HepG2 (cell line): ENCODE results near the gene ADGRG6. TPM values are rescaled to one million over a fixed set of nuclear protein-coding genes. Genes with fewer than 3 reads are reported as not detected.
A peak's percentile ranks its signal among the peaks of the same experiment; 100 is the strongest.

Source experiments
- ATAC-seq: fragments of 200-7000 bp; cut with Tn5 transposase; 3 replicates; pipeline ENCODE4 v1.9.1; 2020; ENCODE audit warnings: mild to moderate bottlenecking, moderate library complexity
- BruUV-seq: library from RNA; stranded (reverse); fragments of 400-500 nt; replicated peaks from 2 replicates; lab custom pipeline; 2021; lab: Mats Ljungman, UMichigan
- CTCF ChIA-PET: fragments of 300-600 bp; formaldehyde crosslinking; extraction: SDS; loops from one replicate; lab custom pipeline; 2021; ENCODE audit warnings: low total read pairs, inconsistent platforms, low intra/inter-chr PET ratio; lab: Yijun Ruan, JAX
- POLR2A ChIA-PET: fragments of 350-600 bp; sonication (Branson Sonifier 250); formaldehyde crosslinking; loops from one replicate; lab custom pipeline; 2020; ENCODE audit warnings: antibody characterized with exemption, inconsistent platforms; lab: Yijun Ruan, JAX
- DNase-seq: peaks from one replicate; pipeline ENCODE4 v3.0.0-alpha.2; 2015; ENCODE audit warnings: low spot score
- FAIRE-seq: peaks from 3 replicates; lab custom pipeline; 2011; peaks lifted over from hg19 to GRCh38; lab: Jason Lieb, UNC
- H2AFZ ChIP-seq: one replicate; pipeline ENCODE4 v1.6.1; 2011; ENCODE audit warnings: low read length, inconsistent platforms
- H3K27ac ChIP-seq: fragments of 300-600 bp; 3 replicates; pipeline ENCODE4 v1.8.0; 2011; ENCODE audit warnings: mixed run types, mild to moderate bottlenecking, mixed read lengths, low read length, inconsistent platforms; ENCODE audit not compliant: insufficient read depth; ENCODE audit errors: extremely low read length
- H3K27me3 ChIP-seq, 2 experiments: fragments of 200-600 bp in 1 of 2; 2 replicates in 1 of 2; 3 replicates in 1 of 2; pipeline versions ENCODE4 v1.6.0 to v1.8.0; 2011; ENCODE audit warnings: low read length in 2 of 2, mild to moderate bottlenecking in 2 of 2, moderate library complexity in 2 of 2, inconsistent platforms in 1 of 2; ENCODE audit not compliant: insufficient read depth in 2 of 2, control insufficient read depth in 1 of 2
- H3K36me3 ChIP-seq, 2 experiments: fragments of 200-600 bp in 1 of 2; replicated peaks in 1 of 2; 2 replicates in 1 of 2; 3 replicates in 1 of 2; pipeline versions ENCODE4 v1.5.1 to v1.8.0; 2011; ENCODE audit warnings: low read length in 2 of 2, inconsistent platforms in 1 of 2; ENCODE audit not compliant: insufficient read depth in 2 of 2, control insufficient read depth in 1 of 2
- H3K4me1 ChIP-seq: 2 replicates; pipeline ENCODE4 v1.5.1; 2012; ENCODE audit warnings: low read length, inconsistent platforms; ENCODE audit not compliant: insufficient read depth
- H3K4me2 ChIP-seq: 2 replicates; pipeline ENCODE4 v1.6.0; 2011; ENCODE audit warnings: low read depth, low read length, inconsistent platforms
- H3K4me3 ChIP-seq, 3 experiments: fragments of 200-600 bp in 1 of 3; sonication (generic), shearing (Covaris generic) in 1 of 3; replicated peaks in 1 of 3; 2 replicates each; pipeline ENCODE4 v1.5.1; 2011 to 2016; ENCODE audit warnings: low read length in 3 of 3, inconsistent platforms in 2 of 3, low read depth in 2 of 3, mild to moderate bottlenecking in 2 of 3, control low read depth in 1 of 3, mixed read lengths in 1 of 3; ENCODE audit not compliant: insufficient read depth in 1 of 3
- H3K79me2 ChIP-seq: one replicate; pipeline ENCODE4 v1.6.1; 2011; ENCODE audit warnings: low read length, inconsistent platforms; ENCODE audit not compliant: insufficient read depth
- H3K9ac ChIP-seq: 2 replicates; pipeline ENCODE4 v1.6.0; 2011; ENCODE audit warnings: mild to moderate bottlenecking, low read depth, low read length, inconsistent platforms; ENCODE audit not compliant: insufficient read depth
- H3K9me3 ChIP-seq: 2 replicates; pipeline ENCODE4 v1.5.1; 2012; ENCODE audit warnings: mild to moderate bottlenecking, low read length
- H4K20me1 ChIP-seq: 2 replicates; pipeline ENCODE4 v1.6.0; 2011; ENCODE audit warnings: inconsistent platforms, mild to moderate bottlenecking, low read length, moderate library complexity; ENCODE audit not compliant: insufficient read depth
- KLF11 ChIP-seq: IDR thresholded peaks from 2 replicates; pipeline ENCODE4 v1.6.1; 2016; ENCODE audit warnings: missing compliant biosample characterization
- PHF8 ChIP-seq: sonication (generic); formaldehyde crosslinking; IDR thresholded peaks from 2 replicates; pipeline ENCODE4 v1.5.0; 2020; ENCODE audit warnings: missing genetic modification reagents
- RBM22 ChIP-seq: fragments of 200-400 bp; formaldehyde crosslinking; optimal IDR thresholded peaks from 2 replicates; pipeline ENCODE3; 2017; ENCODE audit warnings: mild to moderate bottlenecking, low read length, moderate library complexity
- STAG1 ChIP-seq: sonication (generic); formaldehyde crosslinking; IDR thresholded peaks from 2 replicates; pipeline ENCODE4 v1.4.0; 2020; ENCODE audit warnings: missing genetic modification reagents
- WGBS: methylation state at CpG from one replicate; pipeline ENCODE4 v1.1.6; 2017; ENCODE audit warnings: low lambda C conversion rate; 5-methylcytosine and 5-hydroxymethylcytosine counted together
- in situ Hi-C: cut with HindIII; loops from 2 replicates; pipeline ENCODE4 v1.10.0; 2017; ENCODE audit warnings: low pct_unique_long_range_greater_than_20kb; ENCODE audit not compliant: extremely low pct_ligation_motif_present
- intact Hi-C: fragments of 100-400 bp; cut with micrococcal nuclease; formaldehyde crosslinking; loops from one replicate; pipeline ENCODE4 v1.10.0; 2022; ENCODE audit not compliant: unreplicated experiment
- polyA plus RNA-seq, 8 experiments: library from polyadenylated mRNA; depleted of rRNA in 3 of 8; stranded (reverse) in 7 of 8; unstranded in 1 of 8; fragments of >200 nt; fragmentation: Illumina TruSeq in 4 of 8; extraction: Trizol in 4 of 8; gene quantifications; 2 replicates each; pipeline versions ENCODE4 v1.2.1 to v1.2.3, GENCODE V29; 2011 to 2016; ENCODE audit warnings: low read depth in 4 of 8, missing spikeins in 1 of 8, mixed read lengths in 1 of 8; ENCODE audit not compliant: insufficient read depth in 1 of 8
- total RNA-seq, 5 experiments: library from RNA; depleted of rRNA; stranded (reverse); fragments of >200 nt; fragmentation: Illumina TruSeq; extraction: Trizol; gene quantifications; 2 replicates each; pipeline ENCODE4 v1.2.3, GENCODE V29; 2016; ENCODE audit warnings: low read depth in 1 of 5
- TF ChIP-seq, protein P1 (sequence below): sonication (generic); formaldehyde crosslinking; IDR thresholded peaks from 2 replicates; pipeline ENCODE4 v1.4.0; 2020; ENCODE audit warnings: mild to moderate bottlenecking, missing genetic modification reagents

ADGRG6 gene
- total and polyA plus RNA-seq, 2 of the 13 experiments (the other 11 are each of a cell fraction or from before 2014, with no cell fraction given), result 129 to 249 TPM

DNA sequence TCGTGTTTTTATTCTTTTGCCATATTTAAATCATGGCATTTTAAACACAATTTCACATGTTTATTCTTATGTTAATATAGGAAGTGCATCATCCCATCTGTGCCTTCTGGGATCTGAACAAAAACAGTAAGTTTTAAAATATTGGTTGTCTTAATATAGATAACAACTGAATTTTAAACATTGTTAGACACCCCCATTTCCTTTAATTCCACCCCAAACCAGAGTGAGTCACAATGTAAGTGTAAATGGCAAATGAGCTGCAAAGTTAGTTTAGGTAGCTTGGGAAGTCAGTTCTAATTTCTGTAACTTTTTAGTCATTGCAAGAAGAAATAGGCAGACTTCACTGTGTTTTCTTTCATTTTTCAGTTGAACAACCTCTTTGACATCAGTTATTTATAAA, 108.0 kb downstream of the ADGRG6 start (continued):
- TF ChIP-seq, protein P1, sequence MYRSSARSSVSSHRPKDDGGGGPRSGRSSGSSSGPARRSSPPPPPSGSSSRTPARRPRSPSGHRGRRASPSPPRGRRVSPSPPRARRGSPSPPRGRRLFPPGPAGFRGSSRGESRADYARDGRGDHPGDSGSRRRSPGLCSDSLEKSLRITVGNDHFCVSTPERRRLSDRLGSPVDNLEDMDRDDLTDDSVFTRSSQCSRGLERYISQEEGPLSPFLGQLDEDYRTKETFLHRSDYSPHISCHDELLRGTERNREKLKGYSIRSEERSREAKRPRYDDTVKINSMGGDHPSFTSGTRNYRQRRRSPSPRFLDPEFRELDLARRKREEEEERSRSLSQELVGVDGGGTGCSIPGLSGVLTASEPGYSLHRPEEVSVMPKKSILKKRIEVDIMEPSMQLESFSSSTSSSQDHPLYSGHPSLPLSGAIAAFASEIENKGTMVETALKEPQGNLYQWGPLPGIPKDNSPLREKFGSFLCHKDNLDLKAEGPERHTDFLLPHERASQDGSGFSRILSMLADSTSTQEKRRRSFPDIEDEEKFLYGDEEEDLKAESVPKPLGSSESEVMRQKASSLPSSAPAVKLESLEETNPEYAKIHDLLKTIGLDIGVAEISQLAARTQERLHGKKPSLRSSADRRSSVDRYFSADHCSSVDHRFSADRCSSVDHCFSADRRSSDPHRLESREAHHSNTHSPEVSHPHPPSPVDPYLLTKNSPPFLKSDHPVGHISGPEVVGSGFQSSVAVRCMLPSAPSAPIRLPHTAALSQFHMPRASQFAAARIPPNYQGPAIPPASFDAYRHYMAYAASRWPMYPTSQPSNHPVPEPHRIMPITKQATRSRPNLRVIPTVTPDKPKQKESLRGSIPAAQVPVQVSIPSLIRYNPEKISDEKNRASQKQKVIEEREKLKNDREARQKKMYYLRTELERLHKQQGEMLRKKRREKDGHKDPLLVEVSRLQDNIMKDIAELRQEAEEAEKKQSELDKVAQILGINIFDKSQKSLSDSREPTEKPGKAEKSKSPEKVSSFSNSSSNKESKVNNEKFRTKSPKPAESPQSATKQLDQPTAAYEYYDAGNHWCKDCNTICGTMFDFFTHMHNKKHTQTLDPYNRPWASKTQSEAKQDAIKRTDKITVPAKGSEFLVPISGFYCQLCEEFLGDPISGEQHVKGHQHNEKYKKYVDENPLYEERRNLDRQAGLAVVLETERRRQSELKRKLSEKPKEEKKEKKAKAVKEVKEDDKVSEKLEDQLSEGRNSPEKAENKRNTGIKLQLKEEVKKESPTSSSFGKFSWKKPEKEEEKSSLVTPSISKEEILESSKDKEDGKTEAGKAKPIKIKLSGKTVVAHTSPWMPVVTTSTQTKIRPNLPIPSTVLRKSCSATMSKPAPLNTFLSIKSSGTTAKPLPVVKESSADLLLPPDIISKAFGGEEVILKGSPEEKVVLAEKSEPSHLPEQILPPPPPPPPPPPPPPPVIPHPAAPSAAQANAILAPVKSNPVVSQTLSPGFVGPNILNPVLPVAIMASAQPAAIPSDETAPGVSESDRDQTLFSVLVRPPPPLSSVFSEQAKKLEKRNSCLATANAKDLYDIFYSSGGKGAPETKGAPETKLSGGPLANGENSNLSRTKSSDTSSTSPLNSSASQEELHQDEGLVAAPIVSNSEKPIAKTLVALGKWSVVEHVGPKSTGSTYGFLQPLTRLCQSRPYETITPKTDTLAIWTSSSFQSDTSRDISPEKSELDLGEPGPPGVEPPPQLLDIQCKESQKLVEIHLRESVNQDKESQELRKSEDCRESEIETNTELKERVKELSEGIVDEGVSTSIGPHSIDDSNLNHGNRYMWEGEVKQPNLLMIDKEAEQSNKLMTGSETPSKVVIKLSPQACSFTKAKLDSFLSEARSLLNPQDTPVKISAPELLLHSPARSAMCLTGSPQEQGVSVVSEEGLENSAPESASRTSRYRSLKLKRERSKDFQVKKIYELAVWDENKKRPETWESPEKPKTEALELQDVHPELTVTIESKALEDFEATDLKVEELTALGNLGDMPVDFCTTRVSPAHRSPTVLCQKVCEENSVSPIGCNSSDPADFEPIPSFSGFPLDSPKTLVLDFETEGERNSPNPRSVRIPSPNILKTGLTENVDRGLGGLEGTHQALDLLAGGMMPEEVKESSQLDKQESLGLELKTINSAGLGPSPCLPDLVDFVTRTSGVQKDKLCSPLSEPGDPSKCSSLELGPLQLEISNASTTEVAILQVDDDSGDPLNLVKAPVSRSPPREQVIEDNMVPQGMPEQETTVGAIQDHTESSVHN (CRISPR knock-in tag), result no peak
- TF ChIP-seq PHF8 (CRISPR knock-in tag) (no peak), KLF11 (CRISPR knock-in tag) (no peak)

DNA sequence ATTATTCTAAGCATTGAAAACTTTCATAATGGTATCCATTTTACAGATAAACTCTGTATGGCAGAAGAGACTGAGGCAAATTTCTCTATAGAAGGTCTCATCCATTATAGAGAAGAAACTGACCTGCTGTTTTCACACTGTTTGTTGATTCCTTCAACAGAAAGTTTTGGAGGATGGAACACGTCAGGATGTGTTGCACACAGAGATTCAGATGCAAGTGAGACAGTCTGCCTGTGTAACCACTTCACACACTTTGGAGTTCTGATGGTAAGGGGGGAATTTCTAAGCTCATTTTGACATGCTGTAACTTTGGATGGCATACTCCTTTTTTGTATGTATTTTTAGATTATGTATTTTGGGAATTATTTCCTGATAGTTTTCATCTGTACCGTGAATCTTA, 109.3 kb downstream of the ADGRG6 start:
- H3K36me3 ChIP-seq, result peaks cover 29 to 93% of the 10 kb centered on the region in 2 experiments
- H3K27ac ChIP-seq, result no peak overlapping the region
- in situ Hi-C loops, result no loop called here
- TF ChIP-seq STAG1 (CRISPR knock-in tag), result no peak
- peak; percentile 95 for TF ChIP-seq RBM22
- no peaks in the 10 kb centered on the region for H3K9me3 ChIP-seq
- intact Hi-C loops, result no loop called here
- no peaks in the 10 kb centered on the region for H3K27me3 ChIP-seq
- ATAC-seq (no peak), FAIRE-seq (no peak), DNase-seq (no peak)
- H3K9ac ChIP-seq, result no peak overlapping the region
- no TSS peak for BruUV-seq
- H2AFZ ChIP-seq, result no peak overlapping the region
- no peak overlapping the region for H3K4me2 ChIP-seq
- POLR2A ChIA-PET, result no interaction called here
- no peaks in the 10 kb centered on the region for H3K4me1 ChIP-seq
- no peaks in the 10 kb centered on the region for H4K20me1 ChIP-seq
- CTCF ChIA-PET, result no interaction called here
- no peak overlapping the region for H3K4me3 ChIP-seq
- WGBS, result 97% methylated on average over 2 of the region's 2 CpGs
- no peaks in the 10 kb centered on the region for H3K79me2 ChIP-seq
